ENCODE data around the gene POMC.
"Not testable (repeated sequence)": the region's sequence is repeated elsewhere in the genome, so short reads cannot be mapped to it uniquely, and the experiment has no call there.

The POMC gene

DNA sequence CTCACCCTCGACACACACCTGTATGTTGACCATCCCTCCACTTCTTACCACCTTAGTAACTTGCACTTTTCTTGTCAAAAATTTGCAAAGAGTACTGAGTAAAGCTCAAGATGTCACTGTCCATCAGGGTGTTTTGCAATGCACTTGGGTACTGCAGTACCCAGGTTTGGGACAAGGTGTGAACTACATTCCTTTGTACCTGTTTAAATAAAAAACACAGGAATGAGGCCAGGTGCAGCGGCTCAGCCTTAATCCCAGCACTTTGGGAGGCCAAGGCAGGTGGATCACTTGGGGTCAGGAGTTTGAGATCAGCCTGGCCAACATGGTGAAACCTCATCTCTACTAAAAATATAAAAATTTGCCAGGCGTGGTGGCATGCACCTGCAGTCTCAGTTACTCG, 27.8 kb downstream of the POMC start:
- in situ Hi-C loops (cut with HindIII; ENCODE audit: low sequenced_read_pairs): not testable (repeated sequence)

DNA sequence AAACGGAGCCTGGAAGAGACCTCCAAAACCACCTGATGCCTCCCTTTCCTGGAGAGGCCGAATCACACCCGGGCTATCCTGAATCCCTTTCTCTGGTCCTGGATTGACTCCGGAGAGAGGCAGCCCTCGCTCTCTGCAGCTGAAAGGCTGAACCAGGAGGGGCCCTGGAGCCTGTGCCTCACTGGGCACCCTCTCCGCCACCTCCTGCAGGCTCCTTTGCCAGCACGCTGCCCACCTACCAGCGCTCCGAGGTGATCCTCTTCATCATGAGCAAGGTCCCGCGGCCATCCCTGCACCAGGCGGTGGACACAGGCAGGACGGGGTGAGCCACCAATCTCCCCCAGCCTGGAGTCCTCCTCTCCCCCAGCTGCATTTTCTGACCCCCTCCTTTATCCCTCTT, 35.7 kb downstream of the POMC start:
- in situ Hi-C loops (cut with HindIII; ENCODE audit: low sequenced_read_pairs): no loop called here

DNA sequence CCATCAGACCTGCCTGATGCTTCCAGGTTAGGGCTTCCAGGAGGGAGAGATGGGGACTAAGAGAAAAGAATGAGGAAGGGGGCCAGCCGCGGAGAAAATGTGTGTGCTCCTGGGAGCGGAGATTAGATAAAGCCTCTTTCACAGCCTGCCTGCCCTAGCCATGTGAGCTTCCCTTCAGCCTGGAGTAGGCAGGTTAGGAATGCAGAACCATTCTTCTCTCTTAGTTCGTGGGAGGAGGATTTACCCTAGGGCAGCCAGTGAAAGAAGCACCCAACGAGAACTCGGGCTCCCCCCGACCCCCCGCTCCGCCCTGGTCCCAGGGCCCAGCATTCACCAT, 36.1 kb downstream of the POMC start:
- in situ Hi-C loops (cut with HindIII; ENCODE audit: low sequenced_read_pairs): no loop called here

DNA sequence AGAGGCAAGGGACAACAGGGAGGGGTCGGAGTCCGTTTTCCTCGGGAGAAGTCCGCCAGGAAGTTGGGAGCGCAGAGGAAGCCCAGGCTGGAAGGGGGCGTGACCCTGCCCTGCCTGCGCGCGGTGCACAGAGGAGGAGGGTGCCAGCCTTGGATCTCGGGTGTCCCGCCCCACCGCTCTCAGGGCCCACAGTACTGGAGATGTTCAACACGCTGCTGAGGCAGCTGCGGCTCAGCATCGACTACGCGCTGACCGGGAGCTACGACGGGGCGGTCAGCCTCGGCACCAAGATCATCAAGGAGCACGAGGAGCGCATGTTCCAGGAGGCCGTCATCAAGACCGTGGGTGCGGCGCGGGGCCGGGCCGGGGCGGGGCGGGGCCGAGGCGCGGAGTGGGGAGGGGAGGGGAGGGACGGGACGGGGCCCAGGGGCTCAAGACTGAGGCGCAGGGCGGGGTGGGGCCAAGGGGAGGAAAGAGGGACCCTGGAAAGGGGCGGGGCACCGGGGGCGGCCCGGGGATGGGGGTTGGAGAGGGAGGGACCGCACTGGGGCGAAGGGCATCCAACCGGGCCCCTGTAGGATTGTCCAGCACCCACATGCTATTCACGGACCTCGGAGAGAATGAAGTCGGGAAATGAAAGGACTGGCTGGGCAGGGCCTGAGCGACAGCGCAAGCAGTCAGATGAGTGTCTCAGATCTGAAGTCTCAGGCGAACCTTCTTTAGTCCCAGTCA, 36.6 kb downstream of the POMC start:
- in situ Hi-C loops (cut with HindIII; ENCODE audit: low sequenced_read_pairs): no loop called here

DNA sequence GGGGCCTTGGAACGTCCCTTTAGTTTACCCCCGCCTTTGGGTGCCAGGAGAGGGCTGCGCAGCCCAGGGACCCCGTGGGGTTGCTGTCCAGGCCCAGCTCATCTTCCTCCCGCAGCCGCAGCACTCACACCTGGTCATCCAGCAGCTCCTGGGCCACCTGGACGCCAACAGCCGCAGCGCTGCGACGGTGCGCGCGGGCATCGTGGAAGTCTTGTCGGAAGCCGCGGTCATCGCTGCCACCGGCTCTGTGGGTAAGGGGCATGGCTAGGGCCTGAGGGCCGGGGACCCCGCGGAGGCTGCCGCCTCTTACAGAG, 37.2 kb downstream of the POMC start:
- in situ Hi-C loops (cut with HindIII; ENCODE audit: low sequenced_read_pairs): no loop called here

DNA sequence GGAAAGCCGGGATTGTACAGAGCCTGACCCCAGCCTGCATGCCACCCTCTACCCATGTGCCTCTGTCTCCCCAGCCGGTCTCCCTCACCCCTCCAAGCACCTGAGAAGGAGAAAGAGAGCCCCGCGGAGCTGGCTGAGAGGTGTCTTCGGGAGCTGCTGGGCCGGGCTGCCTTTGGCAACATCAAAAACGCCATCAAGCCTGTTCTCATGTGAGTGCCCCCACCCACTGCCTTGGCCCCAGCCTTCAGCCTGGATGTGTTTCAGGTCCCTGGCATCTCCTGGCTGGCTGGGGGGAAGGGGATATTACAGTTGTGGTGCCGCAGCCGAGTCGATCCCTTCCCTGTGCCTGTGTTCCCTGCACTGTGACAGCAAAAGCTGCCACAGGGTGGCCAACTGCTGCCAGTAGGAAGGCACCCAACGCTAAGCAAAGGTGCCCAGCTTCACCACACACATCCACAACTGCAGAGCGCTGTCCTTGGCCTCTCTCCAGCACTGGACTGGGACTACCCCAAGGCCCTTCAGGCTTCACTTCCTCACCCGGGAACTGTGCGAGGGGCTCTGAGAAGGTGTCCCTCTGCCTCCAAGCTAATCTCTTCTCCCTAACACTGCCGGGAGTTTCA, 38.4 kb downstream of the POMC start:
- in situ Hi-C loops (cut with HindIII; ENCODE audit: low sequenced_read_pairs): no loop called here

DNA sequence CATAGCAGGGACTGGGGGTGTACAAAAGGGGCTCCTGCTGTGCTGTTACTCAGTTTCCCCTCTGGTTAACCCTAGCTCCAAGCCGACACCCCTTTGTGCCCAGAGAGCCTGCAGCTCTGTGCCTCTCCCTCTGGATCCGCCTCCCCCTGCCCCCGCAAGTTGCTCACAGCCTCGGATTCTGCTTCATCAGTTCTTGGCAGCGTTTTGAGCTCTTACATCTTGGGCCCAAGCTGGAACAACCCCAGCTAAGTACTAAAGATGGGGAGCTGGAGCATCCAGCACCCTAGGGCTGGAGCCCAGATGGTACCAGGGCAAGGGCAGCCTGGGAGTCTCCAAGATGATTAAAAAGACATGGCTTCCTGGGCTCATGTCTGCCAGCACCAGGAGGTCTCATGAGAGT, 40.7 kb downstream of the POMC start:
- in situ Hi-C loops (cut with HindIII; ENCODE audit: low sequenced_read_pairs): no loop called here

DNA sequence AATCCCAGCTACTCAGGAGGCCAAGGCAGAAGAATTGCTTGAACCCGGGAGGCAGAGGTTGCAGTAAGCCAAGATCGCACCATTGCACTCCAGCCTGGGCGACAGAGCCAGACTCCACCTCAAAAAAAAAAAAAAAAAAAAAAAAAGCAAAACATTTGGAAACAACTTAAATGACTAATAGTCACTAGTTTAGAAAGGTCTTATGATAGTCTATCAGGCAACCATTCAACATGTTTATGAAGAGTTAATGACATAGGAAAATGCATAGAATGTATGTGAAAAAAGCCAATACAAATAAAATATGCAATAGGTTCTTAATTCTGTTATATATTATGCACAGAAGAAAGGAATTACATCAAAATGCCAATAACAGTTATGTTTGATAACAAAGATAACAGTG, 41.3 kb downstream of the POMC start:
- in situ Hi-C loops (cut with HindIII; ENCODE audit: low sequenced_read_pairs): not testable (repeated sequence)

DNA sequence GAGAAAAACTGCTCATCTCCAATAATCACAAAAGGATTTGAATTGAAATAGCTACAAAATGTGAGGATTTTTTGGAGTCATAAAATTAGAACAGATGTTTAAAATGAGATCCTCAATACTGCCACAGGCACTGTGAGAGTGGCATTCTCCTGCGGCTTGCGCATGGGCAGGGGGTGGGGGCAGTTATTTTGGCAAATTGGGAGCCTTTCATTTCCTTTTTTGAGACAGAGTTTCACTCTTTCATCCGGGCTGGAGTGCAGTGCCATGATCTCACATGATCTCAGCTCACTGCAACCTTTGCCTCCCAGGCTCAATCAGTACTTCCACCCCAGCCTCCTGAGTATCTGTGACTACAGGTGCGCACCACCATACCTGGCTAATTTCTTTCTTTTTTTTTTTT, 42.4 kb downstream of the POMC start:
- in situ Hi-C loops (cut with HindIII; ENCODE audit: low sequenced_read_pairs): no loop called here

DNA sequence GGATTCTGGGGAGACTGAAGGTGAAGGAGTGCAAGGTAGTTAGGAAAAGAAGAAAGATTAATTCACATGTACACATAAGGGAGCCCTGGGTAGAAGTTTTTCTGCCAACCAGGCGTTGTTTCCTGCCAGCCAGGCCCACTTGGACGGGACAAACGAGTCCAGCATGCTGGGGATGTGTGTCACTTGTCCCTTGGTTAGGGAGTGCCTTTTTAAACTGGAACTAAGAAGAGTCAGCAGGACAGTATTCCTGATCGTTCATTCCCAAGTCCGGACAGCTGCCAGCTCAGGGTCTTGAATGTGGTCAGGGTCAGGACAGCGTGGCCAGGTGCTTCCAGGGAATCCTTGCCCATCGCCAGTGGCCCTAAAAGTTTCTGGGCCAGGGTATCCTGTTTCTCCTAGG, 43.2 kb downstream of the POMC start:
- in situ Hi-C loops (cut with HindIII; ENCODE audit: low sequenced_read_pairs): no loop called here

DNA sequence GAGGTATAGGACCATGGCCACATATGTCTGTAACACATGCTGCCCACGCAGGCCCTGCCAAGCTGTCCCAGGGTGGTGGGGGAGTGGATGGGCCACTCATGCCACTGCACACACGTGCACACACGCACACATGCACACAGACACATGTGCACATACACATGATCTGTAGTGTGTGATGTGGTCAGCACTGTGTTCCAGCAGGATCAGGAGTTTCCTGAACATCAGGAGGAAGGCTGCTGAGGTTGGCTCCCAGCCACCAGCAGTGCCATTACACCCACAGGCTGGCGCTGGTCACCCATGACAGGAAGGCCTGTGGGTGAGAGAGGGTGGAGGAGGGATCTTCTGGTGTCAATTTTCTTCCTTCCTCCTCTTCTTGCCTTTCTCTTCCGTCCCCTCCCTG, 44.7 kb downstream of the POMC start:
- in situ Hi-C loops (cut with HindIII; ENCODE audit: low sequenced_read_pairs): loop anchor here (25.0 kb wide), 1 partner anchor 136 kb away; no protein-coding TSS in a partner anchor

DNA sequence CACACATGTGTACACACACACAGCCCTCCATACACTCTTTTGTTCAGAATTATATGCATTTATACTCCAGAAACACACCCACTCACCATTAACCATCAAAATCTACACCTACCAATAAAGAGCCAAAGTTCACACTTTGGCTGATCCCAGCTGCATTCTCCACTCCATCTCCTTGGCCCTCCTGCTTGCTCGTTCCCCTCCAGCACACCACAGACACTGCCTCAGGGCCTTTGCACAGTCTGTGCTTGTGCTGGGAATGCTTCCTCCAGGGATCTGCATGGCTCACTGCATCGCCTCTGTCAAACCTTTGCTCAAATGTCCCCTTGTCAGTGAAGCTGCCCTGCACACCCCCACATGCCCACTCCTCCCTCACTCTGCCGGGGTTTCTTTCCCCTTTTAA, 46.0 kb downstream of the POMC start:
- in situ Hi-C loops (cut with HindIII; ENCODE audit: low sequenced_read_pairs): loop anchor here (25.0 kb wide), 1 partner anchor 135 kb away; no protein-coding TSS in a partner anchor

DNA sequence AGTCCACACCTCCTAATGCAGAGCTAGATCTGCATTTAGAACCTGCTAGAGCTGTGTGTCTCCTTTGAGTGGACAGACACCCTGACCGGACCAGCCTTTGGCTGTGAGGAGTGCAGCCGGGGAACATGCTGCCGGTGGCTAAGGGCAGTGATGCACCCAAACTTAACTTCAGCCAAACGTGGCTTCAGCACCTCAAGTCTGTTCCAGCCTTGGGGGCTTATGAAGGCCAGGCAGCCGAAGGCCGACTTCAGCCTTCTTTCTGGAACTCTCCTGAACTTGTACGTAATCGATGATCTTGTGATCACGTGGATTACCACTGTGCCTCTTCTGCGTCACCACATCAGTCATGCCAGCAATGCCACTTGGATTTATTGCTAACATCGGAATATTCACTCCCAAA, 49.1 kb downstream of the POMC start:
- in situ Hi-C loops (cut with HindIII; ENCODE audit: low sequenced_read_pairs): loop anchor here (25.0 kb wide), 1 partner anchor 132 kb away; no protein-coding TSS in a partner anchor

DNA sequence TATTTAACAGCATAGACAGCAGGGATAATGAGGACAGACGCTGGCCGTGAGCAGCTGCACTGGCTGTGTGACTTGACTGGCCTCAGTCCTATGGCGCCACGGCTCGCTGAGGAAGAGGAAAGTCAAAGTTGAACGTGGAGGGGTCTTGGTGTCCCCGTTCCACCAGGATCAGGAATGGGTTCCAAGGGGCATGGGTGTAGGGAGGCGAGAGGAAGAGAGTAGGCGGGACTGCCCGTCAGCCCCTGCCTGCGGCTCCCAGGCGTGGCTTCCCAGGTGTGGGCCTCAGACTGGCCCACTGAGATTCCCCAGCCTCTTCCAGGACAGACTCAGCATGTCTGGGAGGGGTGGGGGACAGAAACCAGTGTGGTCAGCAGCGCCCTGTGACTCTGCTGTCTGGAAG, 51.4 kb downstream of the POMC start:
- in situ Hi-C loops (cut with HindIII; ENCODE audit: low sequenced_read_pairs): loop anchor here (25.0 kb wide), 1 partner anchor 130 kb away; no protein-coding TSS in a partner anchor

DNA sequence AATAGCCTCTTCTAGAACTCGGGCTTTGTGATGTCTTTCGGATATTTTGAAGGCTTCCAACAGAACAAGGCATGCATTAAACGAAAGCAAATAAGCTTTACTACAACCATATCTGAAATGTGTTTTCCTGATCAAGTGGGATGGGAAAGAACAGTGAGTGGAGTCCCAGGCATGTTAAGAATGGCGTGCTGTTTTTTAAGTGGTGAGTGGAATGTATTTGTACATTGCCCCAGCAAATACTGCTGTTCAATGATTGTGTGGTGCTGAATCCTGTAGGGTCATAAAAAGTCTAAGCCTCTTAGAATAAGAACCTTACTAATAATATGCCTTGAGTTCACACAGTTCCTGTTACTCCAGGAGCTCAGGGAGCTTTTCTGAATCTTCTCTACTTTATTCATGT, 52.5 kb downstream of the POMC start:
- in situ Hi-C loops (cut with HindIII; ENCODE audit: low sequenced_read_pairs): loop anchor here (25.0 kb wide), 1 partner anchor 129 kb away; no protein-coding TSS in a partner anchor

DNA sequence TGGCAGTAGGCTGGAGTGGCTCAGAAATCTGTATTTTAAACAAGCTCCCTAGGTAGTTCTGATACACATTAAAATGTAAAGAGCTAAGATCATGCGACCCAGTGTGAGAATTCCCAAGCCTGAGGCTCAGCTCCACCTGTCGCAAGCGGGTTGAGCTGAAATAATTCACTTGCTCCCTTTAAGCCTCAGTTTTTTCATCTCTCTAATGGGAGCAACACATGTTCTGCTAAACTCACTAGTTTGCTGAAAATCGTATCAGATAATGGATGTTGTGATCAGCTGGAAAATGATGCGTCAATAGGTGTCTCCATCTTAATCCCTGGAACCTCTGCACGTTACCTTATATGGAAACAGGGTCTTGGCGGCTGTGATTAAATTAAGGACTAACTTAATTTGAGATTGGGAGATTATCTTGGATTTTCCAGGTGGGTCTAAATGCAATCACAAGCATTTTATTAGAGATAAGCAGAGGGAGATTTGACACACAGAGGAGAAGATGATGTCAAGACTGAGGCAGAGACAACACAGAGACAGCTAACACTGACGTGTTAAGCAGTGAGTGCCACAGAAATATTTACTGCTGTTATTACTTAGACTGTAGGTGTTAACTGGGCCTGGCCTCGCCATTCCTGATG, 53.0 kb downstream of the POMC start:
- in situ Hi-C loops (cut with HindIII; ENCODE audit: low sequenced_read_pairs): loop anchor here (25.0 kb wide), 1 partner anchor 128 kb away; no protein-coding TSS in a partner anchor

DNA sequence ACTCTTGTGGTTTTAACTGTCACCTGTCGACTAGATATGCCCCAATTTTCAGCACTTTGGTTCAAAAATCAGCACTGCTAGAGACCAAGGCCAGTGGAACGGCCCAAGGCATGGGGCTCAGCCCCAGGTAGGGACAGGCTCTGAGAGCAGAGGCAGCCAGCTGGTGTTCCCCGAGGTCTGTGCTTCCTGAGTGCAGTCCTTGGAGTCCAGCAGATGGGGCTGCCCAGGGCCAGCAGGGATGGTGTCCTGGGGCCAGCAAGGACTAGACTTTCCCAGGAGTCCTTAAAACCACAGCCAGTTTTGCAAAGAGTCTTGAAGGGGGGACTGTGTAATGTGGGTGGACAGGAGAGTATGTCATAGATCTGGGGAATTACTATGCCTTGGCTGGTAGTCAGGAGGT, 56.3 kb downstream of the POMC start:
- in situ Hi-C loops (cut with HindIII; ENCODE audit: low sequenced_read_pairs): loop anchor here (25.0 kb wide), 1 partner anchor 125 kb away; no protein-coding TSS in a partner anchor
